Stimulated activated CD8-positive, alpha-beta memory T cell treated with anti-CD3 and anti-CD28 coated beads, Interleukin-2, amount 100 ng/mL, for 48 hours (primary cell): ENCODE data around the gene PRSS53.
"Not testable (repeated sequence)": the region's sequence is repeated elsewhere in the genome, so short reads cannot be mapped to it uniquely, and the experiment has no call there.

ENCODE experiments used
- DNase-seq, 2 donors: peaks; one replicate each; pipeline ENCODE4 v3.0.0-alpha.2; 2020; ENCODE audit warnings: low read depth in 2 of 2

The PRSS53 gene

GRCh38 chr16:31117384-31118222, 28.9 kb upstream of the PRSS53 start, which contains the start of gene KAT8:
TSS of gene KAT8 (plus strand) at chr16:31117664. CDS start at chr16:31117682, 18 bp downstream.
- peak; percentile 96 to 97 for DNase-seq

GRCh38 chr16:31114468-31114867, 25.7 kb upstream of the PRSS53 start:
- no peak for DNase-seq

- DNase-seq = no peak
Measured at GRCh38 chr16:31113121-31114120, 24.7 kb upstream of the PRSS53 start.

GRCh38 chr16:31112711-31113110, 24.0 kb upstream of the PRSS53 start:
- DNase-seq = no peak

- no peak for DNase-seq
Measured at GRCh38 chr16:31111881-31112466, 23.2 kb upstream of the PRSS53 start.

GRCh38 chr16:31110106-31111034, 21.6 kb upstream of the PRSS53 start:
- DNase-seq = no peak

- DNase-seq = no peak
Measured at GRCh38 chr16:31109622-31110021, 20.9 kb upstream of the PRSS53 start.

GRCh38 chr16:31108794-31109558, 20.2 kb upstream of the PRSS53 start:
- no peak for DNase-seq

- DNase-seq = peak; percentile 79
Measured at GRCh38 chr16:31108035-31108793, 19.5 kb upstream of the PRSS53 start, which contains the start of gene BCKDK. TSS of gene BCKDK (plus strand) at chr16:31108386. CDS start at chr16:31109224, 838 bp downstream.

- peak in 1 of 2 donors; percentile 21 for DNase-seq
Measured at GRCh38 chr16:31107465-31107867, 18.7 kb upstream of the PRSS53 start.

GRCh38 chr16:31106509-31107464, 18.0 kb upstream of the PRSS53 start:
- DNase-seq = no peak

- peak; percentile 82 to 88 for DNase-seq
Measured at GRCh38 chr16:31105677-31106213, 17.0 kb upstream of the PRSS53 start.

- not testable (repeated sequence) for DNase-seq
Measured at GRCh38 chr16:31100876-31101641, 12.3 kb upstream of the PRSS53 start.

- DNase-seq = no peak
Measured at GRCh38 chr16:31099860-31100638, 11.3 kb upstream of the PRSS53 start.

GRCh38 chr16:31094424-31095120, 5.8 kb upstream of the PRSS53 start, which contains the start of gene VKORC1:
TSS of gene VKORC1 (minus strand) at chr16:31094797. CDS start at chr16:31094729, 68 bp downstream.
- DNase-seq = peak; percentile 77 to 84
